Thoracic aorta (tissue), 2 donors: ENCODE measurements around the gene CXCL12. TPM values are rescaled to one million over a fixed set of nuclear protein-coding genes. Genes with fewer than 3 reads are reported as not detected.

Source experiments
- ATAC-seq: fragments of 150-250 bp; one replicate; pipeline ENCODE4 v1.8.0; 2017; ENCODE audit warnings: low read depth; ENCODE audit not compliant: insufficient number of reproducible peaks, low FRiP score
- DNase-seq: peaks from one replicate; pipeline ENCODE4 v3.0.0-alpha.2; 2020; ENCODE audit warnings: low spot score
- H3K27ac ChIP-seq, 2 donors: fragments of 200-600 bp; sonication (generic); 1 replicate in 1 of 2; 2 replicates in 1 of 2; pipeline ENCODE4 v1.5.1; 2016; ENCODE audit warnings: mild to moderate bottlenecking in 2 of 2, moderate library complexity in 2 of 2
- H3K27me3 ChIP-seq: fragments of 200-600 bp; sonication (generic); replicated peaks from 2 replicates; pipeline ENCODE4 v1.6.0; 2016; ENCODE audit warnings: mild to moderate bottlenecking; ENCODE audit not compliant: insufficient read depth
- H3K36me3 ChIP-seq: fragments of 200-600 bp; sonication (generic); one replicate; pipeline ENCODE4 v1.5.1; 2016
- H3K4me1 ChIP-seq, 2 donors: fragments of 200-600 bp; sonication (generic); 1 replicate in 1 of 2; 2 replicates in 1 of 2; pipeline versions ENCODE4 v1.5.1 to v1.6.0; 2016; ENCODE audit warnings: low read depth in 2 of 2, mild to moderate bottlenecking in 1 of 2; ENCODE audit not compliant: control insufficient read depth in 1 of 2
- H3K4me3 ChIP-seq: fragments of 200-600 bp; sonication (generic); 2 replicates; pipeline ENCODE4 v1.5.1; 2016; ENCODE audit warnings: mild to moderate bottlenecking
- H3K9me3 ChIP-seq: fragments of 200-600 bp; sonication (generic); 2 replicates; pipeline ENCODE4 v1.5.1; 2016
- total RNA-seq, 2 donors: library from RNA; depleted of rRNA; stranded (reverse); fragments of >200 nt; gene quantifications; one replicate each; pipeline versions ENCODE4 v1.1.0 to v1.2.3, GENCODE V29; 2016
- TF ChIP-seq, protein P1 (sequence below): fragments of 200-600 bp; sonication (generic); IDR thresholded peaks from one replicate; pipeline ENCODE4 v1.5.1; 2019; ENCODE audit warnings: antibody characterized with exemption

Gene CXCL12
- total RNA-seq, 2 donors from 2014 or later: 149 to 169 TPM

DNA sequence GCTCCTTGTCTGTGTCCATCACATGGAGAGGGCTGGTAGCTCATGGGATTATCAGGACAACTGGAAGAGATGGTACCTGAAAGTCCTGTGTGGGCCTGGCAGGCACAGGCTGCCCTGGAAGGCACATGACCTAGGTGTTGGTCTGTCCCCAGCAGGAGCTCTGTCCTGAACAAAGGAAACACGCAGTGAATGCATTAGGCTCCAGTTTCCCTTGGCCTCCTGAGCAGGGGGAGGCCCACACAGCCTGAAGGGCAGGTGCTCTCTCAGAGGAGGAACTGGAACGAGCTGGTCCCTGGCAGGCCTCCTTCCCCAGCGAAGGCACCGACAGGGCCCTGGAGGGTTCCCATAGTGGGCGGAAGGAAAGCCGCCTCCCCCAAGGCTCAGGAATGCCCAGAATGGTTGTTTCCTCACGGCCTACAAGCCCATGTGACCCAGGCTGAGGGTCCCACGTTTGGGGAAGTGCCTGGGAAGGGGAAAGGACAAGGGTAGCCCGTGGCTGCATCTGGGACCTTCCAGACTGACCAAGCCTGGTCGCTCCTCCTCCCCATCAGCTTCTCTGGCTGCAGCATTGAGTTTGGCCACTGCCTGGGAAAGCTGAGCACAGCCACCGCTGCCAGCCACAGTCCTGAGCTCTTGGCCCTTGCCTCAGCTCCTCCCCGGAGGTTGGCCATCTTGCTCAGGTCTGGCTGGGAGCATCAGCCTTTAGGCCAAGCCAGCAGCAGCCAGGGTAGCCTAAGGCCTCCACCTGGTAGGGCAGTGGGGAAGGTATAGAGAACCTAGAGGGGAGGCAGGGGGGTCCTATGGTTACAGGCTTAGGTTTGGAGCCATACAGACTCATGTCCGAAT, 21.8 kb downstream of the CXCL12 start:
- no peaks in the 10 kb centered on the region for H3K27me3 ChIP-seq
- no peaks in the 10 kb centered on the region for H3K4me1 ChIP-seq
- no peaks in the 10 kb centered on the region for H3K36me3 ChIP-seq
- no peaks in the 10 kb centered on the region for H3K9me3 ChIP-seq
- ATAC-seq (no peak), DNase-seq (no peak)
- H3K4me3 ChIP-seq: no peak overlapping the region
- no peak overlapping the region for H3K27ac ChIP-seq
- TF ChIP-seq, protein P1, sequence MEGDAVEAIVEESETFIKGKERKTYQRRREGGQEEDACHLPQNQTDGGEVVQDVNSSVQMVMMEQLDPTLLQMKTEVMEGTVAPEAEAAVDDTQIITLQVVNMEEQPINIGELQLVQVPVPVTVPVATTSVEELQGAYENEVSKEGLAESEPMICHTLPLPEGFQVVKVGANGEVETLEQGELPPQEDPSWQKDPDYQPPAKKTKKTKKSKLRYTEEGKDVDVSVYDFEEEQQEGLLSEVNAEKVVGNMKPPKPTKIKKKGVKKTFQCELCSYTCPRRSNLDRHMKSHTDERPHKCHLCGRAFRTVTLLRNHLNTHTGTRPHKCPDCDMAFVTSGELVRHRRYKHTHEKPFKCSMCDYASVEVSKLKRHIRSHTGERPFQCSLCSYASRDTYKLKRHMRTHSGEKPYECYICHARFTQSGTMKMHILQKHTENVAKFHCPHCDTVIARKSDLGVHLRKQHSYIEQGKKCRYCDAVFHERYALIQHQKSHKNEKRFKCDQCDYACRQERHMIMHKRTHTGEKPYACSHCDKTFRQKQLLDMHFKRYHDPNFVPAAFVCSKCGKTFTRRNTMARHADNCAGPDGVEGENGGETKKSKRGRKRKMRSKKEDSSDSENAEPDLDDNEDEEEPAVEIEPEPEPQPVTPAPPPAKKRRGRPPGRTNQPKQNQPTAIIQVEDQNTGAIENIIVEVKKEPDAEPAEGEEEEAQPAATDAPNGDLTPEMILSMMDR: no peak

DNA sequence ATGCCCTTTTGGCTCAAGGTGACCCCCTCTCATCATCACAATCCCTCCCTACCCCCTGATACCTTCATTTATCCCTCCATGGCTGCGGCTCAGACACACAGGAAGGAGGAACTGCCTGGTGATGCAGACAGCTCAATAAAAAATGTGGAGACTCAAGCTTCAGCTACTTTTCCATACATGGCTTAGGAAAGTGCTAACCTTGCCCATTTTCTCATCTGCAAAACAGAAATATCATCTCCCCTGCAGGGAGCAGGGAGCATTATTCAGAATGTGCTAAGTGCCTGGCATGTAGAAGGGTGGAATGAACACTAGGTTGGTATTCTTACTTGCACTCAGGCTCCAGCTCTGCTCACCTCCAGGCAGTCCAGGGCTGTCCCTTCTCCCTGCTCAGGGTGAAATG, 23.8 kb downstream of the CXCL12 start:
- ATAC-seq: no peak
- Histone ChIP-seq H3K9me3 (no peaks in the 10 kb centered on the region), H3K27ac (no peak overlapping the region), H3K4me3 (no peak overlapping the region), H3K36me3 (no peaks in the 10 kb centered on the region), H3K27me3 (no peaks in the 10 kb centered on the region), H3K4me1 (no peaks in the 10 kb centered on the region)
- no peak for DNase-seq
- TF ChIP-seq, protein P1: no peak

DNA sequence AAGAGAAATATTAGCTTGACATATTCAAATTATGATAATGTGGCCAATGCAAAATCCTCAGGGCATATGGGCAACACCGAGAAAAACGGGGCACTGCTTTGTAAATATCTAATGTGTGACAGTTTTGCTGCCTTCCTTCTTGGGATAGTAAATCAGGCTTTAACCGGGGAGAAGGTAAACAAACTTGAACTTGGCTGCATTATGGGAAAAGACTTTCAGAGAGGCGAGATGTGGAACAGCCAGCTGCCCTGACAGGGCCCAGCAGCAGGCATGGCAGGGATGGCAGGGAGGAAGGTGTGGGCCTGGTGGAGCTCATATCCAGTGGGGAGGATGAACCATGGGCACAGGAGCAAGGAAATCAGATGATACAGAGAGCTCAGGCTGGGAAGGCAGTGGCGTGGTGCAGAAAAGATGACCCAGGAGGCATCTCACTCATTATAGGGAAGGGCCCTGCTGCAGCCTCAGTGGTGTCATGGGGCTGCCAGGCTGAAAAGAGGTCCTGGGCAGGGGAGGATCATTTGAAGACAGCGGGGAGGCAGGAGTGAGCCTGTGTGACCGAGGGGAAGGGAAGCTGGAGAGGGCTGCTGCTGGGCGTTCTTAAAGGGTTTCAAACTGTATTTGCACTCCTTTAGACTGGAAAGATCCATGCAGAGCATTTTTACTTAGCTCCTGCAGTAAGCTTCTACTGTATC, 26.7 kb downstream of the CXCL12 start:
- H3K9me3 ChIP-seq: no peaks in the 10 kb centered on the region
- H3K36me3 ChIP-seq: no peaks in the 10 kb centered on the region
- no peaks in the 10 kb centered on the region for H3K27me3 ChIP-seq
- H3K27ac ChIP-seq: no peak overlapping the region
- ATAC-seq (no peak), DNase-seq (no peak)
- TF ChIP-seq, protein P1: no peak
- H3K4me3 ChIP-seq: no peak overlapping the region
- H3K4me1 ChIP-seq: no peaks in the 10 kb centered on the region

DNA sequence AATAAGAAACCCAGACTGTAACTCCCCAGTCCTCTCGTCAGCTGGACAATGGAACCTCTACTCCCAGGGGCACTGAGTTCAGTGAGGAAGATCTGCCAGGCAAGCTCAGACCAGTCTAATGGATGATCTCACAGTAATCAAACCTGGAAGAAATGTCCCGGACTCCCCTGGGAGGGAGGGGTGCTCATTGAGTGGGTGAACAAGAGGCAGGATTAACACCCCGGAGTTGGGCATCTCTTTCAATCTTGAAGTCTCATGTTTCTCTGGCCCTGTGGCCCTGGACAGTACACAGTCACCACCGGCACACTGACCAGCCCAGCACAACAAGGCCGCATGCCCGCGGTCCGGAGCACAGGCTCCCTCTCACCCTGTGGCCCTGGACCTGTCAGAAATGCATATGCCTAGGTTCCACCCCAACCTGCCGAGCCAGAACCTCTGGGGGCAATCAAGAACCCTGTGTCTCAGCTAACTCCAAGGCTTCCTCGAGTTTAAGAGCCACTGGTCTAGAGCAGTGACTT, 27.8 kb downstream of the CXCL12 start:
- H3K27ac ChIP-seq: no peak overlapping the region

More for the DNA sequence above, 27.8 kb downstream of the CXCL12 start:
- TF ChIP-seq, protein P1: no peak
- H3K4me3 ChIP-seq: no peak overlapping the region
- H3K9me3 ChIP-seq: no peaks in the 10 kb centered on the region
- ATAC-seq (no peak), DNase-seq (no peak)
- H3K4me1 ChIP-seq: no peaks in the 10 kb centered on the region
- H3K27me3 ChIP-seq: no peaks in the 10 kb centered on the region
- no peaks in the 10 kb centered on the region for H3K36me3 ChIP-seq
